Vagina (tissue), 2 donors: ENCODE data around the gene LRRC73. TPM values are rescaled to one million over a fixed set of nuclear protein-coding genes. Genes with fewer than 3 reads are reported as not detected.

Experiments
- DNase-seq, 2 donors: peaks; one replicate each; pipeline ENCODE4 v3.0.0-alpha.2; 2017; ENCODE audit errors: extremely low spot score in 2 of 2
- H3K27ac ChIP-seq: fragments of 200-600 bp; sonication (generic); one replicate; pipeline ENCODE4 v1.5.1; 2019
- H3K27me3 ChIP-seq: fragments of 200-600 bp; sonication (generic); one replicate; pipeline ENCODE4 v1.5.1; 2019
- H3K36me3 ChIP-seq, 2 donors: fragments of 200-600 bp; sonication (generic); one replicate each; pipeline ENCODE4 v1.5.1; 2017 to 2019
- H3K4me1 ChIP-seq: fragments of 200-600 bp; sonication (generic); one replicate; pipeline ENCODE4 v1.5.1; 2019
- H3K4me3 ChIP-seq, 2 donors: fragments of 200-600 bp; sonication (generic); 1 replicate in 1 of 2; 2 replicates in 1 of 2; pipeline ENCODE4 v1.5.1; 2016 to 2019
- H3K9me3 ChIP-seq: fragments of 200-600 bp; sonication (generic); one replicate; pipeline ENCODE4 v1.5.1; 2019
- POLR2A ChIP-seq, 2 donors: fragments of 450-650 bp; IDR thresholded peaks; one replicate each; pipeline ENCODE4 v1.6.1; 2017; ENCODE audit warnings: antibody characterized with exemption in 2 of 2, mild to moderate bottlenecking in 2 of 2, moderate library complexity in 2 of 2
- POLR2AphosphoS5 ChIP-seq, 2 donors: sonication (generic); formaldehyde crosslinking; IDR thresholded peaks; one replicate each; pipeline ENCODE4 v1.9.0; 2017; ENCODE audit warnings: antibody characterized with exemption in 2 of 2, mild to moderate bottlenecking in 2 of 2, low read depth in 1 of 2; ENCODE audit not compliant: insufficient read depth in 1 of 2
- intact Hi-C: fragments of 100-400 bp; cut with DNase I; formaldehyde crosslinking; loops from one replicate; pipeline ENCODE4 v1.15.1; 2023
- total RNA-seq: library from RNA; depleted of rRNA; stranded (reverse); fragments of >200 nt; gene quantifications from one replicate; pipeline ENCODE4 v1.2.3, GENCODE V29; 2016
- TF ChIP-seq, protein P1 (sequence below), 3 experiments: fragments of 450-650 bp in 2 of 3; fragments of 200-600 bp in 1 of 3; sonication (generic) in 1 of 3; IDR thresholded peaks; one replicate each; pipeline ENCODE4 v1.5.1; 2017 to 2019; ENCODE audit warnings: antibody characterized with exemption in 3 of 3, mild to moderate bottlenecking in 2 of 3, moderate library complexity in 2 of 3

The LRRC73 gene
- total RNA-seq, 1 donor from 2014 or later: not detected

GRCh38 chr6:43477235-43478007 is 32.7 kb downstream of the LRRC73 start, which contains the start of gene TJAP1:
TJAP1 (plus strand) TSS chr6:43477570; CDS start chr6:43499002, 21,432 bp downstream.
- peak in 1 of 2 donors; percentile 39 for TF ChIP-seq POLR2A (IDR thresholded peaks at IDR 0.05)
- TF ChIP-seq POLR2AphosphoS5 (IDR thresholded peaks at IDR 0.05; ENCODE audit: insufficient read depth in 1 of 2, low read depth in 1 of 2): peak; percentile 77 to 87
- TF ChIP-seq, protein P1, sequence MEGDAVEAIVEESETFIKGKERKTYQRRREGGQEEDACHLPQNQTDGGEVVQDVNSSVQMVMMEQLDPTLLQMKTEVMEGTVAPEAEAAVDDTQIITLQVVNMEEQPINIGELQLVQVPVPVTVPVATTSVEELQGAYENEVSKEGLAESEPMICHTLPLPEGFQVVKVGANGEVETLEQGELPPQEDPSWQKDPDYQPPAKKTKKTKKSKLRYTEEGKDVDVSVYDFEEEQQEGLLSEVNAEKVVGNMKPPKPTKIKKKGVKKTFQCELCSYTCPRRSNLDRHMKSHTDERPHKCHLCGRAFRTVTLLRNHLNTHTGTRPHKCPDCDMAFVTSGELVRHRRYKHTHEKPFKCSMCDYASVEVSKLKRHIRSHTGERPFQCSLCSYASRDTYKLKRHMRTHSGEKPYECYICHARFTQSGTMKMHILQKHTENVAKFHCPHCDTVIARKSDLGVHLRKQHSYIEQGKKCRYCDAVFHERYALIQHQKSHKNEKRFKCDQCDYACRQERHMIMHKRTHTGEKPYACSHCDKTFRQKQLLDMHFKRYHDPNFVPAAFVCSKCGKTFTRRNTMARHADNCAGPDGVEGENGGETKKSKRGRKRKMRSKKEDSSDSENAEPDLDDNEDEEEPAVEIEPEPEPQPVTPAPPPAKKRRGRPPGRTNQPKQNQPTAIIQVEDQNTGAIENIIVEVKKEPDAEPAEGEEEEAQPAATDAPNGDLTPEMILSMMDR (IDR thresholded peaks at IDR 0.05): no peak
- intact Hi-C loops: no loop called here

DNA sequence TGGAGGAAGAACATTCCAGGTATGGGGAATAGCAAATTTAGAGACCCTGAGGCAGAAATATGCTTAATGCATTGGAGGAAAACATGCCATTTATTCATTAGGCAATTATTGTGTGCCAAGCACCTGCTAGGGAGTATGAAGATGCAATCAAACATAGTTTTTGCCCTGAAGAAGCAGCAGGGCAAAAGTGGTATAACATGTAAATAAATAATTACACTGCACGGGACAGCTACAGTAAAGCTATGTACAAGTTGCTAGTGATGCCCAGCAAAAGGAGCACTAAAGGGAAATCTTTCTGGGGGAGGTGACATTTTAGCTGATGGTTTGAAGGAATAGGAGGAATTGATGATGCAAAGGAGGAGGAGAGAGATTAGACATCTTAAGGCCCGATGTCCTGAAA is 33.4 kb downstream of the LRRC73 start:
- peaks cover 38% of the 10 kb centered on the region for H3K4me1 ChIP-seq
- TF ChIP-seq POLR2AphosphoS5 (IDR thresholded peaks at IDR 0.05; ENCODE audit: insufficient read depth in 1 of 2, low read depth in 1 of 2): no peak
- TF ChIP-seq, protein P1 (IDR thresholded peaks at IDR 0.05): no peak
- TF ChIP-seq POLR2A (IDR thresholded peaks at IDR 0.05): no peak

More at GRCh38 chr6:43477235-43478007, 32.7 kb downstream of the LRRC73 start, which contains the start of gene TJAP1:
- H3K27me3 ChIP-seq: no peaks in the 10 kb centered on the region
- no peaks in the 10 kb centered on the region for H3K36me3 ChIP-seq
- no peak for DNase-seq
- peak within 1 kb of the TSS; percentile 90 for H3K27ac ChIP-seq
- no peaks in the 10 kb centered on the region for H3K9me3 ChIP-seq
- H3K4me3 ChIP-seq: peak within 1 kb of the TSS; percentile 67 to 90
- peaks cover 44% of the 10 kb centered on the region for H3K4me1 ChIP-seq

GRCh38 chr6:43475516-43475915 is 34.6 kb downstream of the LRRC73 start:
- no peaks in the 10 kb centered on the region for H3K27me3 ChIP-seq
- intact Hi-C loops: no loop called here
- H3K9me3 ChIP-seq: no peaks in the 10 kb centered on the region
- DNase-seq: no peak
- TF ChIP-seq POLR2AphosphoS5 (IDR thresholded peaks at IDR 0.05; ENCODE audit: insufficient read depth in 1 of 2, low read depth in 1 of 2) (no peak), POLR2A (IDR thresholded peaks at IDR 0.05) (no peak)
- TF ChIP-seq, protein P1 (IDR thresholded peaks at IDR 0.05): no peak
- H3K4me3 ChIP-seq: no peak overlapping the region
- H3K36me3 ChIP-seq: no peaks in the 10 kb centered on the region
- H3K27ac ChIP-seq: no peak overlapping the region
- peaks cover 27% of the 10 kb centered on the region for H3K4me1 ChIP-seq

More for the DNA sequence above, 33.4 kb downstream of the LRRC73 start:
- intact Hi-C loops: no loop called here
- DNase-seq: no peak
- H3K27me3 ChIP-seq: no peaks in the 10 kb centered on the region
- H3K4me3 ChIP-seq: peak overlapping the region; percentile 67 to 90
- peak overlapping the region; percentile 90 for H3K27ac ChIP-seq
- no peaks in the 10 kb centered on the region for H3K36me3 ChIP-seq
- H3K9me3 ChIP-seq: no peaks in the 10 kb centered on the region

GRCh38 chr6:43472515-43472914 is 37.6 kb downstream of the LRRC73 start:
- no peaks in the 10 kb centered on the region for H3K27me3 ChIP-seq
- H3K27ac ChIP-seq: no peak overlapping the region
- no peaks in the 10 kb centered on the region for H3K4me1 ChIP-seq
- intact Hi-C loops: no loop called here
- TF ChIP-seq POLR2A (IDR thresholded peaks at IDR 0.05) (no peak), POLR2AphosphoS5 (IDR thresholded peaks at IDR 0.05; ENCODE audit: insufficient read depth in 1 of 2, low read depth in 1 of 2) (no peak)
- TF ChIP-seq, protein P1 (IDR thresholded peaks at IDR 0.05): no peak
- no peaks in the 10 kb centered on the region for H3K36me3 ChIP-seq
- H3K4me3 ChIP-seq: no peak overlapping the region
- H3K9me3 ChIP-seq: no peaks in the 10 kb centered on the region
- no peak for DNase-seq

- DNase-seq: no peak
- Histone ChIP-seq H3K27ac (no peak overlapping the region), H3K4me3 (no peak overlapping the region), H3K9me3 (no peaks in the 10 kb centered on the region), H3K36me3 (no peaks in the 10 kb centered on the region), H3K4me1 (no peaks in the 10 kb centered on the region), H3K27me3 (no peaks in the 10 kb centered on the region)
- intact Hi-C loops: no loop called here
- TF ChIP-seq POLR2AphosphoS5 (IDR thresholded peaks at IDR 0.05; ENCODE audit: insufficient read depth in 1 of 2, low read depth in 1 of 2) (no peak), POLR2A (IDR thresholded peaks at IDR 0.05) (no peak)
- TF ChIP-seq, protein P1 (IDR thresholded peaks at IDR 0.05): no peak
These were observed 38.7 kb downstream of the LRRC73 start for GRCh38 chr6:43471399-43471798.
